GM18499 (cell line): ENCODE measurements around the gene PRAMEF18.
"Not testable (repeated sequence)": the region's sequence is repeated elsewhere in the genome, so short reads cannot be mapped to it uniquely, and the experiment has no call there.

Experiments used
- ATAC-seq: cut with Tn5 transposase; IDR thresholded peaks from one replicate; pipeline ENCODE4 v1.9.1; 2021; ENCODE audit warnings: moderate number of reproducible peaks; ENCODE audit not compliant: insufficient read depth, unreplicated experiment

PRAMEF18 gene, protein sequence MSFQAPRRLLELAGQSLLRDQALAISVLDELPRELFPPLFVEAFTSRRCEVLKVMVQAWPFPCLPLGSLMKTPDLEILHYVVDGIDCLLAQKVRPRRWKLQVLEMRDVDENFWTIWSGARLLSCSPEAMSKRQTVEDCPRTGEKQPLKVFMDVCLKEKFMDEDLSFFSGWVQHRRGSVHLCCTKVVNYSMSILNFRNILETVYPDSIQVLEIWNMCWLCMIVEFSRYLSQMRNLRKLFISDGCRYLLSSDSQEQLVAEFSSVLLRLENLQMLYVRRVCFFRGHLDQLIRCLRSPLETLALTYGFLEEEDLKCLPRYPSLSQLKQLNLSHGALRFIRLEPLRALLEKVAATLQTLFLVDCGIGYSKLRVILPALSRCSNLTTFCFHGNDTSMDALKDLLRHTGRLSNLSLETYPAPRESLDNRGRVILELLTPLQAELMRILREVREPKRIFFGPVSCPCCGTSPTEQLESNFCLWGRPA

DNA sequence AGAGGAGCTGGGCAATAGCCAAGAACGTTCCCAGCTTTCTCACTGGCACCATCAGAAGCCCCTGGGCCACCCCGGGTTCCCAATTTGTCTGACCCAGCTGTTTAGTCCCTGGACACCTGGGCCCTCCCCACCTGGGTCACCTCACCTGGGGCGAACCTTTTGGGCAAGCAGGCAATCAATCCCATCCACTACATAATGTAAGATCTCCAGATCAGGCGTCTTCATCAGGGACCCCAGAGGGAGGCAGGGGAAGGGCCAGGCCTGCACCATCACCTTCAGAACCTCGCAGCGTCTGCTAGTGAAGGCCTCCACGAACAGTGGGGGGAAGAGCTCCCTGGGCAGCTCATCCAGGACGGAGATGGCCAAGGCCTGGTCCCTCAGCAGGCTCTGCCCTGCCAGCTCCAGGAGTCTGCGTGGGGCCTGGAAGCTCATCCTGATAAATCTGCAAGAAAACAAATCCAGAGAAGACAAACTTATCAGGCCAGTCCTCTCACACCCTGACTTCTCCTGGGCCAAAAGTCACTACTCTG, at the start of gene PRAMEF18:
Gene PRAMEF18, minus strand, starts transcription at position 480 of the 530 bp plus-strand sequence. Its CDS starts 48 bp downstream, at position 432.
- ATAC-seq, result not testable (repeated sequence)

DNA sequence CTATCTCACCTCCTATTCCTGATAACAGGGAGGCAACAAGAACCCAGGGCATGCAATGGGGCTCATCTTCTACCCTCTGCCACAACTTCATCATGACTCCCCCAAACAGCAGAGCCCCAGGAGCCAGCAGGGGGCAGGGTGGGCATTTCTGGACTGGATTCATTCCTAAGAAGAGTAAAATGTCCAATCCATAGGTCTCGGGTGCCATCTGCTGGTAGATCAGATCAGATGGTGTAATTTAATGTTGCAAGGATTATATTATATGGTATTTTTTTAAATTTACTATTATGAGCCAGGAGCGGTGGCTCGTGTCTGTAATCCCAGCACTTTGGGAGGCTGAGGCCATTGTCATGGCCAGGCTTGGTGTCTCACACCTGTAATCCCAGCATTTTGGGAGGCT, 39.2 kb upstream of the PRAMEF18 start:
- not testable (repeated sequence) for ATAC-seq

DNA sequence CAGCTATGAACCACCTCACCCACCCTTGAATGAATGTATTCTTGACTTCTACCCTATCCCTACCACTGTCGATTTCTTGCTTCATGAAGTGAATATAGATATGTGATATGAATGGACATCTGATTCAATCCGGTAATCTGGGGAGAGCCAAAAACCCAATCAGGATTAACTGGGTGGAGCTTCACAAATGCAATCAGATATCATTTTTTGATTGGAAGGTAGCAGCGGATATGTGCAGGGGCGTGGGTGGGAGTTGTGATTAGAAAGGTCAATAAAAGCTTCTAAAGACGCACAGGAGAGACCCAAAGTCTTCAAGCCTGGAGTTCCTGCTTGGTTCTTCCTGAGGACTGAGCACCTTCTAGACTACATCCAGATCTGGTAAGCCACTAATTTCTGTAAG, 27.9 kb upstream of the PRAMEF18 start, which contains the start of gene PRAMEF5:
Gene PRAMEF5, plus strand, starts transcription at position 301 of the 400 bp plus-strand sequence. CDS start 5,071 bp downstream, outside the sequence.
- ATAC-seq, result not testable (repeated sequence)

GRCh38 chr1:13247122-13247521, 21.2 kb upstream of the PRAMEF18 start:
- not testable (repeated sequence) for ATAC-seq

- not testable (repeated sequence) for ATAC-seq
These were observed 20.6 kb upstream of the PRAMEF18 start for GRCh38 chr1:13246554-13246871.

DNA sequence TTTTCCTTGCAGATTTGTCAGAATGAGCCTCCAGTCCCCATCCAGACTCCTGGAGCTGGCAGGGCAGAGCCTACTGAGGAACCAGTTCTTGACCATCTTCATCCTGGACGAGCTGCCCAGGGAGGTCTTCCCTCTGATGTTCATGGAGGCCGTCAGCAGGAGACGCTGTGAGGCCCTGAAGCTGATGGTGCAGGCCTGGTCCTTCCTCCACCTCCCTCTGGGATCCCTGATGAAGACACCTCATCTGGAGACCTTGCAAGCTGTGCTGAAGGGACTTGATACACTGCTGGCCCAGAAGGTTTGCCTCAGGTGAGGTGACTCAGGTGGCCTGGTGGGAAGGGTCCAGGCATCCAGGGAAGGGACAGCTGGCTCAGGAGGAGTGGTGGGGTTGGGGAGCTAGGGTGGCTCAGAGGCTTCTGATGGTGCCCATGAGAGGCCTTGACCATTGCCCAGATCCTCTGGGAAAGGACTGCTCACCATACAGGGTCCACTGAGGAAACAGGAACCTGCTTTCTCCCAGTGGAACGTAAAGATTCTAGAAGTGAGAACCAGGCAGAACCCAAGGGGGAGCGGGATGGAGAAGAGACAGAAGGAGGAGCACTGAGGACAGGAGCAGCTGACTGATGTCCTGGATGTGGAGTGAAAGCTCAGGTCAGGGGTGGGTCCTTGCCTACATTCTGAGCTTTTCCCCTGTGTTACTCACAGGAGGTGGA, 20.0 kb upstream of the PRAMEF18 start:
- ATAC-seq, result not testable (repeated sequence)

GRCh38 chr1:13243536-13244263, 17.7 kb upstream of the PRAMEF18 start:
- ATAC-seq, result not testable (repeated sequence)

DNA sequence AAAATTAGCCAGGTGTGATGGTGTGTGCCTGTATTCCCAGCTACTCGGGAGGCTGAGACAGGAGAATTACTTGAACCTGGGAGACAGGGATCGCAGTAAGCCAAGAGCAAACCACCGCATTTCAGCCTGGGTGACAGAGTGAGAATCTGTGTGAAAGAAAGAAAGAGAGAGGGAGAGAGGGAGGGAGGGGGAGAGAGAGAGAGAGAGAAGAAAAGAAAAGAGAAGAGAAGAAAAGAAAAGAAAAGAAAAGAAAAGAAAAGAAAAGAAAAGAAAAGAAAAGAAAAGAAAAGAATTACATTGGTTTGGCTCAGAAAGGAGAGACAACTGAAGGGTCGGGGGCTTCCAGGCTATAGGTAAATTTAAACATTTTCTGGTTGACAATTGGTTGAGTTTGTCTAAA, 13.7 kb upstream of the PRAMEF18 start:
- ATAC-seq, result not testable (repeated sequence)

DNA sequence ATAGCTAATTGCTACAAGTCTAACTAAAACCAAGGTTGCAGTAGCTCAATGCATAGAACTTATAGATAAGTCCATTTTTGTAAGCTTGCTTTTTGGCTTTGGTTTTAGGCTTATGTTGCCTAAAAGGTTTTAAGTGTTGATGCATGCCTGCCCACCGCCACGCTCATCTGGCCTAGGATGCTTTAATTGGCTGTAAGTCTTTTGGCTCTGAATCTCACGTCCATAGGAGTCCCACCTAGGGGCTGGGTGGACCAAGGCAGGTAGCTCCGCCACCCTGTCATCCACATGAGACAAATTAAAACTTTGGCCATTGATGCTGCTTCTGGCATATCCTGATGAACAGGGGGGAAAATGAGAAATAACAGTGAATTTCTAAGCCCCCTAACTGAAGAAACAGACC, 11.6 kb upstream of the PRAMEF18 start:
- ATAC-seq, result not testable (repeated sequence)

GRCh38 chr1:13234057-13234456, 8.1 kb upstream of the PRAMEF18 start:
- not testable (repeated sequence) for ATAC-seq

DNA sequence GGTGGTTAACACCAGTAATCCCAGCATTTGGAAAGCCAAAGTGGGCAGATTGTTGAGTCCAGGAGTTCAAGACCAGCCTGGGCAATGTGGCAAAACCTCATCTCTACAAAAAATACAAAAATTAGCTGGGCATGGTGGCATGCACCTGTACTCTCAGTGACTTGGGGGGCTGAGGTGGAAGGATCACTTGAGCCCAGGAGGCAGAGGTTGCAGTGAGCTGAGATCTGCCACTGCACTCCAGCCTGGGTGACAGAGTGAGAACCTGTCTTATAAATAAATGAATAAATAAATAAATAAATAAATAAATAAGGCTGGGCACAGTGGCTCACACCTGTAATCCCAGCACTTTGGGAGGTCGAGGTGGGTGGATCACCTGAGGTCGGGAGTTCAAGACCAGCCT, 6.1 kb upstream of the PRAMEF18 start:
- ATAC-seq, result not testable (repeated sequence)

GRCh38 chr1:13231061-13231750, 5.3 kb upstream of the PRAMEF18 start:
- ATAC-seq, result not testable (repeated sequence)

GRCh38 chr1:13230601-13231000, 4.6 kb upstream of the PRAMEF18 start:
- ATAC-seq, result not testable (repeated sequence)

- ATAC-seq, result not testable (repeated sequence)
These were observed 4.1 kb upstream of the PRAMEF18 start for GRCh38 chr1:13230096-13230495.

GRCh38 chr1:13228343-13228781, 2.4 kb upstream of the PRAMEF18 start:
- no peak for ATAC-seq

DNA sequence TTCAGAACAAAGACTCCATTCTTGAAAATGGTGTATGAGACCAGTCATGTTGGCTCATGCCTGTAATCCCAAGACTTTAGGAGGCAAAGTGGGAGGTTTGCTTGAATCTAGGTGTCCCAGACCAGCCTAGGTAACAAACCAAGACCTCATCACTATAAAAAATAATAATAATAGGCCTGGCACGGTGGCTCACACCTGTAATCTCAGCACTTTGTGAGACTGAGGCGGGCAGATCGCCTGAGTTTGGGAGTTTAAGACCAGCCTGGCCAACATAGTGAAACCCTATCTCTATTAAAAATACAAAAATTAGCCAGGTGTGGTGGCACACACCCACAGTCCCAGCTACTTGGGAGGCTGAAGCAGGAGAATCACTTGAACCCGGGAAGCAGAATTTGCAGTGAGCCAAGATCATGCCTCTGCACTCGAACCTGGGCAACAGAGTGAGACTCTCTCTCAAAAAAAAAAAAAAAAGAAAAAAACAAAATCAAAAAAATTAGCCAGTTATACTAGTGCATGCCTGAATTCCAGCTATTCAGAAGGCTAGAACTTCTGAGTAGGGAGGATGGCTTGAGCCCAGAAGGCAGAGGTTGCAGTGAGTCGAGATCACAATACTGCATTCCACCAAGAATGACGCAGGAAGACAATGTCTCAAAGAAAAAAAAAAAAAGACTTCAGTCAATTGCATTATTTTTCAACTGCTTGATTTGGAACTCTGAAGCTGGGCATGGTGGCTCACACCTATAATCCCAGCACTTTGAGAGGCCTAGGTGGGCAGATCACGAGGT, 1.5 kb upstream of the PRAMEF18 start:
- ATAC-seq, result not testable (repeated sequence)

GRCh38 chr1:13224480-13225060, 1.4 kb downstream of the PRAMEF18 start:
- no peak for ATAC-seq

- ATAC-seq, result not testable (repeated sequence)
These were observed 3.2 kb downstream of the PRAMEF18 start for GRCh38 chr1:13222788-13223187.
